ENCODE results near the gene MRGPRG. TPM values are rescaled to one million over a fixed set of nuclear protein-coding genes. Genes with fewer than 3 reads are reported as not detected.

The MRGPRG gene
- total and polyA plus RNA-seq, 4 donors: not detected

Other genes starting within 250 kb of the MRGPRG start
- gene NAP1L4, start 226.5 kb downstream of the MRGPRG start, total RNA-seq: 100 to 1,000 TPM in 1 of 2 donors, 10 to 100 TPM in 1; 99.5 to 109 TPM
- 10 to 100 TPM; 65.4 to 66.9 TPM for gene NAP1L4, start 226.5 kb downstream of the MRGPRG start, polyA plus RNA-seq
- 10 to 100 TPM; 37.7 to 38.9 TPM for gene CARS1, start 161.4 kb downstream of the MRGPRG start, total RNA-seq
- gene CARS1, start 161.4 kb downstream of the MRGPRG start, polyA plus RNA-seq: 10 to 100 TPM; 18.8 to 41.4 TPM
- gene OSBPL5, start 53.5 kb downstream of the MRGPRG start, total RNA-seq: 10 to 100 TPM; 64.1 to 69.1 TPM
- 10 to 100 TPM; 11.9 to 48.4 TPM for gene OSBPL5, start 53.5 kb downstream of the MRGPRG start, polyA plus RNA-seq
- not detected for gene MRGPRE, start 13.6 kb upstream of the MRGPRG start, total RNA-seq
- gene MRGPRE, start 13.6 kb upstream of the MRGPRG start, polyA plus RNA-seq: not detected
- gene ZNF195, start 160.3 kb upstream of the MRGPRG start, total RNA-seq: 10 to 100 TPM; 13.7 to 18.4 TPM
- 1 to 10 TPM; 6.0 to 9.2 TPM for gene ZNF195, start 160.3 kb upstream of the MRGPRG start, polyA plus RNA-seq